ENCODE results near the gene MCEE.
A peak's percentile ranks its signal among the peaks of the same experiment; 100 is the strongest.
"Not testable (repeated sequence)": the region's sequence is repeated elsewhere in the genome, so short reads cannot be mapped to it uniquely, and the experiment has no call there.

The MCEE gene

GRCh38 chr2:71130152-71130904 is at the start of gene MCEE, which contains the start of gene MPHOSPH10:
MCEE (minus strand) TSS chr2:71130229; CDS start chr2:71130219, 10 bp downstream.
MPHOSPH10 (plus strand) TSS chr2:71130634; CDS start chr2:71130666, 32 bp downstream.
- peak; percentile 88 for DNase-seq

GRCh38 chr2:71178836-71179235 is 48.8 kb upstream of the MCEE start:
- not testable (repeated sequence) for DNase-seq

- DNase-seq = no peak
These were observed 44.2 kb upstream of the MCEE start for GRCh38 chr2:71174207-71174606.

GRCh38 chr2:71173096-71173495 is 43.1 kb upstream of the MCEE start:
- no peak for DNase-seq

GRCh38 chr2:71166812-71167211 is 36.8 kb upstream of the MCEE start:
- DNase-seq = no peak

- DNase-seq = peak; percentile 63
These were observed 27.2 kb upstream of the MCEE start for GRCh38 chr2:71157124-71157793.

- no peak for DNase-seq
These were observed 26.5 kb upstream of the MCEE start for GRCh38 chr2:71156573-71156972.

- no peak for DNase-seq
These were observed 25.8 kb upstream of the MCEE start for GRCh38 chr2:71155846-71156245.

- no peak for DNase-seq
These were observed 24.8 kb upstream of the MCEE start for GRCh38 chr2:71154798-71155197.

- DNase-seq = no peak
These were observed 24.2 kb upstream of the MCEE start for GRCh38 chr2:71154279-71154678.

- no peak for DNase-seq
These were observed 23.7 kb upstream of the MCEE start for GRCh38 chr2:71153585-71154224.

GRCh38 chr2:71151620-71152019 is 21.6 kb upstream of the MCEE start:
- no peak for DNase-seq

- no peak for DNase-seq
These were observed 20.2 kb upstream of the MCEE start for GRCh38 chr2:71150082-71150816.

GRCh38 chr2:71148506-71149063 is 18.6 kb upstream of the MCEE start:
- DNase-seq = no peak

- no peak for DNase-seq
These were observed 13.8 kb upstream of the MCEE start for GRCh38 chr2:71143782-71144181.

- no peak for DNase-seq
These were observed 6.1 kb upstream of the MCEE start for GRCh38 chr2:71136174-71136573.

GRCh38 chr2:71133603-71134002 is 3.6 kb upstream of the MCEE start:
- DNase-seq = no peak

- not testable (repeated sequence) for DNase-seq
These were observed 1.5 kb upstream of the MCEE start for GRCh38 chr2:71131387-71132166.

GRCh38 chr2:71130905-71131244 is 846 bp upstream of the MCEE start:
- no peak for DNase-seq

- DNase-seq = no peak
These were observed 202 bp downstream of the MCEE start for GRCh38 chr2:71129902-71130151.

GRCh38 chr2:71129114-71129901 is 721 bp downstream of the MCEE start:
- no peak for DNase-seq

- no peak for DNase-seq
These were observed 3.1 kb downstream of the MCEE start for GRCh38 chr2:71126957-71127356.

All from activated CD4-positive, CD25-positive, alpha-beta regulatory T cell treated with anti-CD3 and anti-CD28 coated beads, Interleukin-2, amount 50 U/mL, for 72 hours (primary cell).